ENCODE results near the gene CA10. TPM values are rescaled to one million over a fixed set of nuclear protein-coding genes. Genes with fewer than 3 reads are reported as not detected.

CA10 gene
- total and polyA plus RNA-seq, 9 of the 15 experiments (the other 6 are each of a cell fraction or from before 2014, with no cell fraction given) = not detected

DNA sequence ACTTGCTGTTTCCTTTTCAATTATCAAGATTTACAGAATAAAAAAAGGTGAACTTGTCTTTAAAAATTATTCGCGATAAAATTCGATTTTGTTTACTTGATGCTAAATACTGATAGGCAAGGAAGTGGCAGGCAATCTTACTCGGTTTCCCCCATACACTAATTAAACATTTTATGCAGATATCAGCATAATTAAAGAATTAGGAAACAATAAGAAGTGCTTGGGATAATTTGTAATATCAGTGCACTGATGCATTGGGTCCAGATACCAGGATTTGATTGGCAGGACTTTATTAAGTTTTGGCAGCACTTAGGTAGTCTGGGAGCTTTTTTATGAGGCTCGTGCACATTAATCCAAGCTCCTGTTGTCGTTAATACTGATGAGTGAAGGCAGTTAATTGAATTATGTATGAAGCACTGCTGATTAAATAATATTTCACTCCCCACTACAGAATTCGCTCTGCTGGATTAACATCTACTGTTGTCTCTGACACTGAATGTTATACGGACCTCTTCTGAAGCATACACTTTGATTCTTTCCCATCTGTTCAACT lies 165.6 kb downstream of the CA10 start:
- 0 out of 2 replicates have a peak, but pooled peaks cover 1% of the 10 kb centered on the region for H3K9me3 ChIP-seq (replicated peaks; ENCODE audit: control insufficient read depth, insufficient read depth, low read depth, low read length)
- TF ChIP-seq RFX1 (IDR thresholded peaks at IDR 0.05) (no peak), ZNF232 (CRISPR knock-in tag; IDR thresholded peaks at IDR 0.05) (no peak)
- no peaks in the 10 kb centered on the region for H3K36me3 ChIP-seq (ENCODE audit: control insufficient read depth, insufficient read depth, low read length)
- H3K4me1 ChIP-seq (replicated peaks in 1 of 2; ENCODE audit: control insufficient read depth in 2 of 2, insufficient read depth in 2 of 2, low read length in 2 of 2) = no peaks in the 10 kb centered on the region
- H2AFZ ChIP-seq (ENCODE audit: low read depth, low read length) = no peak overlapping the region
- no peaks in the 10 kb centered on the region for H3K27me3 ChIP-seq (ENCODE audit: control insufficient read depth in 2 of 2, insufficient read depth in 2 of 2, low read length in 2 of 2)
- ATAC-seq (no peak), DNase-seq (ENCODE audit: extremely low read depth in 1 of 4, low spot score in 3 of 4) (no peak), FAIRE-seq (no peak)
- WGBS (ENCODE audit: insufficient coverage, low coverage, missing lambda C conversion rate) = 3% methylated on average over 8 of the region's 8 CpGs
- H3K4me2 ChIP-seq (ENCODE audit: insufficient read depth, low read length) = no peak overlapping the region
- no peaks in the 10 kb centered on the region for H3K79me2 ChIP-seq (ENCODE audit: control insufficient read depth, insufficient read depth, low read length)
- no peaks in the 10 kb centered on the region for H3K9me1 ChIP-seq (ENCODE audit: control insufficient read depth, insufficient read depth, low read length)
- intact Hi-C loops (cut with micrococcal nuclease) (no loop called here), in situ Hi-C loops (cut with MboI) (no loop called here)
- H4K20me1 ChIP-seq (replicated peaks; ENCODE audit: control insufficient read depth, insufficient read depth, low read length) = no peaks in the 10 kb centered on the region
- no TSS peak for BruUV-seq (replicated peaks)
- ChIA-PET POLR2A (no interaction called here), CTCF (ENCODE audit: low intra/inter-chr PET ratio) (no interaction called here)
- no peak overlapping the region for H3K4me3 ChIP-seq
- H3K27ac ChIP-seq (ENCODE audit: extremely low read depth, low read depth, low read length) = no peak overlapping the region
- no peak overlapping the region for H3K9ac ChIP-seq (ENCODE audit: insufficient read depth in 1 of 2, low read depth in 2 of 2, low read length in 2 of 2)

DNA sequence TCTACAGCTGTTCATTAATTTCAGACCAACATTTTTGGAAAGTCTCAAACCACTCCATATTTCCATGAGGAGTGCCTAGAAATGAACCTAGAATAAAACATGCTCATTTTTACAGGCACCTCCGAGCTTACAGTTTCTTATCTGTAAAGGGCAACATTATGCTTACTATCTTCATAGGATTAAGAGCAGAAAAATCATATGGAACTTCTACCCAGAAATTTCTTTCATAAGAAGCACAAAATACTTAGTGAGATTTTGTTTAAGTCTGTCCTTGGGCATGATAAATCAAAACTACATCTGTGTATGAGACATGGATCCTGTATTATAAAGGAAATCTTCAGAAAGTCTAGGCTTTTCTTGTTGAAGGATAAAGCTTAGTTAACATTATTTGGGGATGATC lies 187.4 kb downstream of the CA10 start:
- Histone ChIP-seq H4K20me1 (replicated peaks; ENCODE audit: control insufficient read depth, insufficient read depth, low read length) (no peaks in the 10 kb centered on the region), H3K36me3 (ENCODE audit: control insufficient read depth, insufficient read depth, low read length) (no peaks in the 10 kb centered on the region), H3K9me3 (replicated peaks; ENCODE audit: control insufficient read depth, insufficient read depth, low read depth, low read length) (no peaks in the 10 kb centered on the region), H3K79me2 (ENCODE audit: control insufficient read depth, insufficient read depth, low read length) (no peaks in the 10 kb centered on the region), H2AFZ (ENCODE audit: low read depth, low read length) (no peak overlapping the region), H3K4me2 (ENCODE audit: insufficient read depth, low read length) (no peak overlapping the region), H3K27ac (ENCODE audit: extremely low read depth, low read depth, low read length) (no peak overlapping the region), H3K4me1 (replicated peaks in 1 of 2; ENCODE audit: control insufficient read depth in 2 of 2, insufficient read depth in 2 of 2, low read length in 2 of 2) (no peaks in the 10 kb centered on the region), H3K27me3 (ENCODE audit: control insufficient read depth in 2 of 2, insufficient read depth in 2 of 2, low read length in 2 of 2) (no peaks in the 10 kb centered on the region), H3K9ac (ENCODE audit: insufficient read depth in 1 of 2, low read depth in 2 of 2, low read length in 2 of 2) (no peak overlapping the region), H3K4me3 (no peak overlapping the region), H3K9me1 (ENCODE audit: control insufficient read depth, insufficient read depth, low read length) (no peaks in the 10 kb centered on the region)
- no peak for DNase-seq (ENCODE audit: extremely low read depth in 1 of 4, low spot score in 3 of 4)
- CTCF ChIA-PET (ENCODE audit: low intra/inter-chr PET ratio) = no interaction called here
- 7% methylated on average over 1 of the region's 1 CpG for WGBS (ENCODE audit: insufficient coverage, low coverage, missing lambda C conversion rate)
- no peak for ATAC-seq
- BruUV-seq (replicated peaks) = no TSS peak
- TF ChIP-seq RBM34 (IDR thresholded peaks at IDR 0.05; ENCODE audit: borderline replicate concordance, insufficient read depth, low read length) (no peak), TEAD4 (IDR thresholded peaks at IDR 0.05; ENCODE audit: low read length) (no peak), TEAD4 (CRISPR knock-in tag; IDR thresholded peaks at IDR 0.05; ENCODE audit: borderline replicate concordance) (no peak)
- no peak for FAIRE-seq
- POLR2A ChIA-PET = no interaction called here
- in situ Hi-C loops (cut with MboI) (no loop called here), intact Hi-C loops (cut with micrococcal nuclease) (no loop called here)

Data from K562 (cell line).